Spleen (tissue), 11 donors: ENCODE measurements around the gene WT1. TPM values are rescaled to one million over a fixed set of nuclear protein-coding genes. Genes with fewer than 3 reads are reported as not detected.

ENCODE experiments used
- DNase-seq: peaks from one replicate; pipeline ENCODE4 v3.0.0-alpha.2; 2020
- H3K27ac ChIP-seq, 8 donors: fragments of 200-600 bp; sonication (generic) in 7 of 8; 1 replicate in 4 of 8; 2 replicates in 4 of 8; pipeline versions ENCODE4 v1.5.0 to v1.8.0; 2016 to 2021; ENCODE audit warnings: inconsistent platforms in 4 of 8, mild to moderate bottlenecking in 4 of 8, moderate library complexity in 1 of 8
- H3K27me3 ChIP-seq, 7 donors: fragments of 200-600 bp; sonication (generic) in 6 of 7; replicated peaks in 1 of 7; 1 replicate in 4 of 7; 2 replicates in 3 of 7; pipeline versions ENCODE4 v1.5.0 to v1.8.0; 2016 to 2021; ENCODE audit warnings: inconsistent platforms in 3 of 7, mild to moderate bottlenecking in 1 of 7
- H3K36me3 ChIP-seq, 6 donors: fragments of 200-600 bp; sonication (generic) in 5 of 6; 1 replicate in 4 of 6; 2 replicates in 2 of 6; pipeline versions ENCODE4 v1.5.0 to v1.8.0; 2016 to 2021; ENCODE audit warnings: inconsistent platforms in 2 of 6
- H3K4me1 ChIP-seq, 6 donors: fragments of 200-600 bp; sonication (generic) in 5 of 6; 1 replicate in 3 of 6; 2 replicates in 3 of 6; pipeline versions ENCODE4 v1.5.0 to v1.8.0; 2016 to 2021; ENCODE audit warnings: inconsistent platforms in 3 of 6
- H3K4me3 ChIP-seq, 8 donors: fragments of 200-600 bp; sonication (generic) in 7 of 8; 1 replicate in 4 of 8; 2 replicates in 4 of 8; pipeline versions ENCODE4 v1.5.0 to v1.8.0; 2016 to 2021; ENCODE audit warnings: inconsistent platforms in 4 of 8, mild to moderate bottlenecking in 4 of 8, moderate library complexity in 2 of 8
- H3K9me3 ChIP-seq, 8 donors: fragments of 200-600 bp; sonication (generic) in 7 of 8; 1 replicate in 4 of 8; 2 replicates in 4 of 8; pipeline versions ENCODE4 v1.5.0 to v1.8.0; 2016 to 2021; ENCODE audit warnings: inconsistent platforms in 4 of 8
- POLR2A ChIP-seq, 3 donors: fragments of 450-650 bp; IDR thresholded peaks; one replicate each; pipeline ENCODE4 v1.5.1; 2017; ENCODE audit warnings: antibody characterized with exemption in 3 of 3, mild to moderate bottlenecking in 1 of 3
- POLR2AphosphoS5 ChIP-seq, 3 donors: sonication (generic); formaldehyde crosslinking; IDR thresholded peaks; one replicate each; pipeline ENCODE4 v1.5.1; 2017; ENCODE audit warnings: antibody characterized with exemption in 3 of 3
- WGBS, 5 donors: extraction: QIAGEN DNeasy Blood & Tissue Kit in 3 of 5; methylation state at CpG; one replicate each; pipeline versions ENCODE4 v1.1.5 to v1.1.7; 2013 to 2018; 5-methylcytosine and 5-hydroxymethylcytosine counted together
- intact Hi-C: fragments of 100-400 bp; cut with DNase I; formaldehyde crosslinking; loops from one replicate; pipeline ENCODE4 v1.15.0; 2023; ENCODE audit warnings: low total_unique reads
- polyA plus RNA-seq, 3 donors: library from polyadenylated mRNA; stranded (reverse); fragments of 200-250 nt; gene quantifications; one replicate each; pipeline ENCODE4 v1.2.1, GENCODE V29; 2013
- total RNA-seq, 7 donors: library from RNA; depleted of rRNA in 3 of 7; stranded (reverse); fragments of >200 nt in 3 of 7; fragmentation: NEBNext Ultra II Directional in 4 of 7; extraction: Animal tissue kit (Norgen Biotek cat#: 25700) in 4 of 7; gene quantifications; one replicate each; pipeline versions ENCODE4 v1.1.0 to v1.2.1, GENCODE V29; 2016 to 2021
- TF ChIP-seq, protein P1 (sequence below), 11 experiments: fragments of 200-600 bp in 7 of 11; fragments of 450-650 bp in 4 of 11; sonication (generic) in 4 of 11; IDR thresholded peaks in 8 of 11; conservative IDR thresholded peaks in 3 of 11; 1 replicate in 7 of 11; 2 replicates in 4 of 11; pipeline versions ENCODE4 v1.4.0 to v1.8.0; 2016 to 2021; ENCODE audit warnings: antibody characterized with exemption in 11 of 11, inconsistent platforms in 4 of 11, mild to moderate bottlenecking in 1 of 11
- donor health status: healthy with polysubstance abuse.
- donor health status: DM: no; HTN: no; CAD: no; lungs with moderate emphysema.
- donor health status: DM: no; HTN: no; CAD: no.
- donor health status: Bipolar disorder and iron deficiency.
- donor health status: healthy.
- donor health status: DM: no; HTN: no; CAD: no.
- donor health status: DM: yes; HTN: yes; CAD: no.

The WT1 gene
- total and polyA plus RNA-seq, 10 donors, result 1.6 to 53.0 (median 26.8) TPM

DNA sequence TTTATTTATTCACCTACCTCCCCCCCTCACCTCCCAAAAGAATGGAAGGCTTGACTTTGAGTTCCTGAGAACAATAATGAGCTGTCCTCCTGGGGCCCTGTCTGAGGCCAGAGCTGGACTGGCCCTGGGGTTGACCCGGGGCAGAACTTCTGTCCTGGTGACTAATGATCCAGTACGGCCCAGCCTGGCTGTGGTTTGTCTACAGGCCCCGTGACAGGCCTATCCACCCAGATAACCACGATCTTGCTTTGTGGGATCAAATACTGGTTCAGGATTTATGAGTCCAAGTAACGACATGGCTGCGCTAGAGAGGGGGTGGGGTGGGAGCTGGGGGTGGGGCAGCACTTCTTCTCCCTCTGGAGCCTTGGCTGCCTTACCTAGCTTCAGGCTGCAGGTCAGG is 81.5 kb downstream of the WT1 start:
- Histone ChIP-seq H3K4me1 (no peaks in the 10 kb centered on the region), H3K9me3 (no peaks in the 10 kb centered on the region), H3K4me3 (no peak overlapping the region), H3K27me3 (peaks cover 0 to 6% (median 0%) of the 10 kb centered on the region in 7 donors), H3K27ac (no peak overlapping the region), H3K36me3 (no peaks in the 10 kb centered on the region)
- no peak for DNase-seq
- TF ChIP-seq POLR2A (IDR thresholded peaks at IDR 0.05) (no peak), POLR2AphosphoS5 (IDR thresholded peaks at IDR 0.05) (no peak)
- TF ChIP-seq, protein P1, sequence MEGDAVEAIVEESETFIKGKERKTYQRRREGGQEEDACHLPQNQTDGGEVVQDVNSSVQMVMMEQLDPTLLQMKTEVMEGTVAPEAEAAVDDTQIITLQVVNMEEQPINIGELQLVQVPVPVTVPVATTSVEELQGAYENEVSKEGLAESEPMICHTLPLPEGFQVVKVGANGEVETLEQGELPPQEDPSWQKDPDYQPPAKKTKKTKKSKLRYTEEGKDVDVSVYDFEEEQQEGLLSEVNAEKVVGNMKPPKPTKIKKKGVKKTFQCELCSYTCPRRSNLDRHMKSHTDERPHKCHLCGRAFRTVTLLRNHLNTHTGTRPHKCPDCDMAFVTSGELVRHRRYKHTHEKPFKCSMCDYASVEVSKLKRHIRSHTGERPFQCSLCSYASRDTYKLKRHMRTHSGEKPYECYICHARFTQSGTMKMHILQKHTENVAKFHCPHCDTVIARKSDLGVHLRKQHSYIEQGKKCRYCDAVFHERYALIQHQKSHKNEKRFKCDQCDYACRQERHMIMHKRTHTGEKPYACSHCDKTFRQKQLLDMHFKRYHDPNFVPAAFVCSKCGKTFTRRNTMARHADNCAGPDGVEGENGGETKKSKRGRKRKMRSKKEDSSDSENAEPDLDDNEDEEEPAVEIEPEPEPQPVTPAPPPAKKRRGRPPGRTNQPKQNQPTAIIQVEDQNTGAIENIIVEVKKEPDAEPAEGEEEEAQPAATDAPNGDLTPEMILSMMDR (IDR thresholded peaks at IDR 0.05 in 8 of 11, conservative IDR thresholded peaks at IDR 0.05 in 3 of 11), result no peak
- intact Hi-C loops, result no loop called here
- 24 to 51% (median 47%) methylated on average over 5 to 6 of the region's 6 CpGs for WGBS, 5 donors

DNA sequence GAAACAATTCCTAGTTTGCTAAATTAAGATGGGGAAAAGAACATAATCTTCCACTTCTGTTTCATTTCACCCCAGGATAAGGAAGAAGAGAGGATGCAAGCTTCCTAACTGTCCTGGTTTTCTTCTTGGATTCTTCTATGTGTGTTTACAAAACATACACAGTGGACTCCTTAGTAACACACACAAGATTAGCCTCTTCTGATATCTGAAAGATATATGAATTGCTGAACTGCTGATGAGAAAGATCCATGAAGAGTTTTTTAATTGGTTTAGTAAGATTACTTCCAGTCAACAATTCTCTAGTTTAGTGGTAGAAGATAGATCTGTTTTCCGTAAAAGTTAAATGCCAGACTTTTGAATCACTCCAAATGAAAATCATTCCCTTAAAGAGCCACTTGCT is 86.8 kb downstream of the WT1 start:
- no peak for DNase-seq
- no peaks in the 10 kb centered on the region for H3K36me3 ChIP-seq
- H3K9me3 ChIP-seq, result no peaks in the 10 kb centered on the region
- 38 to 80% (median 43%) methylated on average over 1 of the region's 1 CpG for WGBS, 5 donors
- no peaks in the 10 kb centered on the region for H3K4me1 ChIP-seq
- no peak overlapping the region for H3K4me3 ChIP-seq
- TF ChIP-seq POLR2A (IDR thresholded peaks at IDR 0.05), result no peak
- no peak for TF ChIP-seq POLR2AphosphoS5 (IDR thresholded peaks at IDR 0.05)
- TF ChIP-seq, protein P1 (IDR thresholded peaks at IDR 0.05 in 8 of 11, conservative IDR thresholded peaks at IDR 0.05 in 3 of 11), result no peak
- peaks cover 0 to 6% (median 0%) of the 10 kb centered on the region in 7 donors for H3K27me3 ChIP-seq
- intact Hi-C loops, result no loop called here
- no peak overlapping the region for H3K27ac ChIP-seq

DNA sequence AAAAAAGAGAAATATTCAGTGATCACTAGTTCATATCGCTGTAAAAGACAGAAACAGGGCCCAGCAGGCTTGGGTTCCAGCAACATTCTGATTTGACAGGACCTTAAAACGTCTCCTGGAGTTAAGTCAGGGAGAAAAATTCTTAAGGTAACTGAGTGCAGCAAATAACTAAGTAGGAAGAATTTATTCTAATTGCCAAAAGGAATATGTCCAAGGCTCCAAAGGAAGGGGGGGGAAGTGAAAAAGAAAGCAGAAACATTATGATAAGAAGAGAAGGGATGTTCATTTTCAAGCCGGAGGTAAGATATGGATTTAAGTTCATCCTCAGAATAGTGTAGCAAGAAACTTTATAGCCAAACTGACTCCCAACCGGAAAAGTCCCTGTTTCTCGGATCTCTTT is 90.4 kb downstream of the WT1 start:
- DNase-seq, result no peak
- Histone ChIP-seq H3K36me3 (no peaks in the 10 kb centered on the region), H3K27me3 (peaks cover 0 to 6% (median 0%) of the 10 kb centered on the region in 7 donors), H3K4me1 (no peaks in the 10 kb centered on the region), H3K27ac (no peak overlapping the region), H3K9me3 (no peaks in the 10 kb centered on the region), H3K4me3 (no peak overlapping the region)
- intact Hi-C loops, result no loop called here
- 71 to 81% (median 74%) methylated on average over 5 of the region's 5 CpGs for WGBS, 5 donors
- TF ChIP-seq, protein P1 (IDR thresholded peaks at IDR 0.05 in 8 of 11, conservative IDR thresholded peaks at IDR 0.05 in 3 of 11), result no peak
- TF ChIP-seq POLR2AphosphoS5 (IDR thresholded peaks at IDR 0.05), result no peak
- no peak for TF ChIP-seq POLR2A (IDR thresholded peaks at IDR 0.05)

DNA sequence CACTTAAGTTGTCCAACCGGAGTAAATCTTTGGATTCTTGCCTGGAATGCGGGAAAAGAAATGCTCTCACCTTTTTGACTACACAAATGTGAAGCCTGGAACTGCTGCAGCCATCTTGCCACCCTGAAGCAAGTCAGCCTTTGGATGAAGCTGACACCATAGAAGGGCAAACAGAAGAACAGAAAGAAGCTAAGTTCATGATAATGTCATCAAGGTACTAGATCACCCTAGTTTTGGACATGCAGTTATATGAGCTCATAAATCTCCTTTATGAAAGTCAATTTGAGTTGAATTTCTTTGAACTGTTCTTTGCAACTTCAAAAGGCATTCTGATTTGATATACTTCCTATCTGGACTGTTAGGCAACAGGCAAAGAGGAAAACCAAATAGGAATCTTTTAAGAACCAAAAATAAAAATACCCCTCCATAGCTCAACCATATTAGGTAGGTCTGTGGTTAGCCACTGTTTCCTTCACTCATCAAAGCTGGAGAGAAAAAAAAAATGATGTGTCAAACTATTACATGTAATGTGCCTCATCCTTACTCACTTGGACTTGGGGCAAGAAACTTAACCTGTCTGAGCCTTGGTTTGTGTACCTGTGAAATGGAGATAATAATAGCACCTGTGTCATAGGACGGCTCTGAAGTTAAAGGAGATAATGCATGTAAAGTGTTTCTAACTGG is 91.9 kb downstream of the WT1 start:
- H3K27ac ChIP-seq, result no peak overlapping the region
- no peaks in the 10 kb centered on the region for H3K4me1 ChIP-seq
- no peak overlapping the region for H3K4me3 ChIP-seq
- peaks cover 0 to 6% (median 0%) of the 10 kb centered on the region in 7 donors for H3K27me3 ChIP-seq
- TF ChIP-seq POLR2A (IDR thresholded peaks at IDR 0.05), result no peak
- TF ChIP-seq, protein P1 (IDR thresholded peaks at IDR 0.05 in 8 of 11, conservative IDR thresholded peaks at IDR 0.05 in 3 of 11), result no peak
- no peak for TF ChIP-seq POLR2AphosphoS5 (IDR thresholded peaks at IDR 0.05)
- WGBS, 5 donors, result 69 to 87% (median 76%) methylated on average over 3 of the region's 3 CpGs
- no peaks in the 10 kb centered on the region for H3K36me3 ChIP-seq
- DNase-seq, result no peak
- H3K9me3 ChIP-seq, result no peaks in the 10 kb centered on the region
- intact Hi-C loops, result no loop called here
